ENCODE measurements around the gene RFPL4AL1.
"Not testable (repeated sequence)": the region's sequence is repeated elsewhere in the genome, so short reads cannot be mapped to it uniquely, and the experiment has no call there.

Gene RFPL4AL1

GRCh38 chr19:55768818-55769217 is at the start of gene RFPL4AL1:
RFPL4AL1 (plus strand) TSS chr19:55769118; CDS start chr19:55771805, 2,687 bp downstream.
- not testable (repeated sequence) for DNase-seq

GRCh38 chr19:55720214-55720746 is 48.6 kb upstream of the RFPL4AL1 start:
- no peak for DNase-seq

GRCh38 chr19:55720801-55721200 is 48.1 kb upstream of the RFPL4AL1 start:
- no peak for DNase-seq

GRCh38 chr19:55723491-55723890 is 45.4 kb upstream of the RFPL4AL1 start:
- DNase-seq = no peak

GRCh38 chr19:55730378-55730777 is 38.5 kb upstream of the RFPL4AL1 start:
- not testable (repeated sequence) for DNase-seq

- no peak for DNase-seq
Measured at GRCh38 chr19:55738302-55738701, 30.6 kb upstream of the RFPL4AL1 start, which contains the start of gene NLRP9. NLRP9 (minus strand) TSS chr19:55738402; CDS start chr19:55738374, 28 bp downstream.

GRCh38 chr19:55750715-55751114 is 18.2 kb upstream of the RFPL4AL1 start:
- DNase-seq = no peak

GRCh38 chr19:55753401-55753800 is 15.5 kb upstream of the RFPL4AL1 start:
- DNase-seq = no peak

- DNase-seq = not testable (repeated sequence)
Measured at GRCh38 chr19:55756808-55757207, 12.1 kb upstream of the RFPL4AL1 start.

- not testable (repeated sequence) for DNase-seq
Measured at GRCh38 chr19:55758797-55759196, 10.1 kb upstream of the RFPL4AL1 start, which contains the start of gene RFPL4A. RFPL4A (plus strand) TSS chr19:55759097; CDS start chr19:55761801, 2,704 bp downstream.

GRCh38 chr19:55766466-55766865 is 2.5 kb upstream of the RFPL4AL1 start:
- no peak for DNase-seq

- not testable (repeated sequence) for DNase-seq
Measured at GRCh38 chr19:55769632-55770031, 714 bp downstream of the RFPL4AL1 start.

GRCh38 chr19:55777528-55777927 is 8.6 kb downstream of the RFPL4AL1 start:
- no peak for DNase-seq

GRCh38 chr19:55778331-55778730 is 9.4 kb downstream of the RFPL4AL1 start:
- no peak for DNase-seq

- DNase-seq = no peak
Measured at GRCh38 chr19:55781112-55781511, 12.2 kb downstream of the RFPL4AL1 start.

GRCh38 chr19:55795021-55795420 is 26.1 kb downstream of the RFPL4AL1 start:
- DNase-seq = no peak

- no peak for DNase-seq
Measured at GRCh38 chr19:55801416-55801815, 32.5 kb downstream of the RFPL4AL1 start.

- DNase-seq = no peak
Measured at GRCh38 chr19:55802281-55802680, 33.4 kb downstream of the RFPL4AL1 start.

GRCh38 chr19:55809381-55810058 is 40.6 kb downstream of the RFPL4AL1 start:
- DNase-seq = peak; percentile 61

GRCh38 chr19:55811340-55811739 is 42.4 kb downstream of the RFPL4AL1 start:
- no peak for DNase-seq

- DNase-seq = no peak
Measured at GRCh38 chr19:55812449-55812848, 43.5 kb downstream of the RFPL4AL1 start.

- no peak for DNase-seq
Measured at GRCh38 chr19:55813906-55814305, 45.0 kb downstream of the RFPL4AL1 start.

- no peak for DNase-seq
Measured at GRCh38 chr19:55820037-55820436, 51.1 kb downstream of the RFPL4AL1 start.
